Stimulated activated CD4-positive, alpha-beta T cell treated with anti-CD3 and anti-CD28 coated beads, TNF-alpha, amount 100 ng/mL, for 4 hours (primary cell): ENCODE measurements around the gene CFAP69.

Source experiments
- DNase-seq, 3 experiments: peaks; one replicate each; pipeline ENCODE4 v3.0.0-alpha.2; 2020; ENCODE audit warnings: low read depth in 3 of 3

Gene CFAP69, protein sequence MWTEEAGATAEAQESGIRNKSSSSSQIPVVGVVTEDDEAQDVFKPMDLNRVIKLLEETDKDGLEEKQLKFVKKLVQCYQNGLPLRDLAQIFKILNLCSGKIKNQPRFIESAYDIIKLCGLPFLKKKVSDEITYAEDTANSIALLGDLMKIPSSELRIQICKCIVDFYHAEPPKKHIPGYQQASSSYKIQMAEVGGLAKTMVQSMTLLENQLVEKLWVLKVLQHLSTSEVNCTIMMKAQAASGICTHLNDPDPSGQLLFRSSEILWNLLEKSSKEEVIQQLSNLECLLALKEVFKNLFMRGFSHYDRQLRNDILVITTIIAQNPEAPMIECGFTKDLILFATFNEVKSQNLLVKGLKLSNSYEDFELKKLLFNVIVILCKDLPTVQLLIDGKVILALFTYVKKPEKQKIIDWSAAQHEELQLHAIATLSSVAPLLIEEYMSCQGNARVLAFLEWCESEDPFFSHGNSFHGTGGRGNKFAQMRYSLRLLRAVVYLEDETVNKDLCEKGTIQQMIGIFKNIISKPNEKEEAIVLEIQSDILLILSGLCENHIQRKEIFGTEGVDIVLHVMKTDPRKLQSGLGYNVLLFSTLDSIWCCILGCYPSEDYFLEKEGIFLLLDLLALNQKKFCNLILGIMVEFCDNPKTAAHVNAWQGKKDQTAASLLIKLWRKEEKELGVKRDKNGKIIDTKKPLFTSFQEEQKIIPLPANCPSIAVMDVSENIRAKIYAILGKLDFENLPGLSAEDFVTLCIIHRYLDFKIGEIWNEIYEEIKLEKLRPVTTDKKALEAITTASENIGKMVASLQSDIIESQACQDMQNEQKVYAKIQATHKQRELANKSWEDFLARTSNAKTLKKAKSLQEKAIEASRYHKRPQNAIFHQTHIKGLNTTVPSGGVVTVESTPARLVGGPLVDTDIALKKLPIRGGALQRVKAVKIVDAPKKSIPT

DNA sequence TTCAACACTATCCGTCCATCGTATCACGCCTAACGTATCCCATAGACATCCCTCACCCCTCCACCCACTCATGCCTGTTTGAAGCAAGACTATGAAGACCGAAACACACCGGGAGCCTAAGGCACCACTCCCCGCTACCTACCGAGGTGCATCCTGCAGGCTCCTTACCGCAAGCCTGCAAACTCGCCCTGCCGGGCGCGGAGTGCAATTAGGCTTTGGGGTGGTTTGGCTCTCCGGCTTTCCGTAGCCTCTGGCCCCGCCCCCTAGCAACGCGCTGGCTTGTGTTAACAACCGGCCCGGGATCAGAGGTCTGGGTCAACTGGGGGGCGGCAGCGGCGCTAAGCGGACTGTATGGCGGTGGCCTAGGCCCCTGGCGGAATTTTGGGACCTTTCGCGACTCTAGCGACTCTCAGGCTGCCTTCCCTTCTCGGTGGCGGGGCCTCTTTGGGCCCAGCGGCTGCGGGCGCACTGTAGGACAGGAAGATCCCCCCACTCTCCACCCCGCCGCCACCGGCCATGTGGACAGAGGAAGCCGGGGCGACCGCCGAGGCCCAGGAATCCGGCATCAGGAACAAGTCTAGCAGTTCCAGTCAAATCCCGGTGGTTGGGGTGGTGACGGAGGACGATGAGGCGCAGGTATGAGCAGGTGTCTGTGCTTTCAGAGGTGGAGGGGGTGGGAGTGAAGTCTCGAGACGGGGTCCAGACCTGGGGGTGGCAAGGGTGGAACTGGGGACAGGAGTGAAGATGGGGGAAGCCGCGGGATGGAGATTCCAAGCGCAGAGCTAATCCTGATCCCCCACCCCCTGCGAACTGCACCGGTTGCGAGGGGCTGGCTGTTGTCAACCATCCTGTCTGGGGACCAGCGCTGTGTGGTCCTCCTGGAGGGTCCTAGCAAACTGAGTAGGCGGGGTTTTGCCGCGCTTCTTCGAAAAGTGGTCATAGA lies at the start of gene CFAP69:
TSS of gene CFAP69 (plus strand) at position 266 of the 943 bp plus-strand sequence. CDS start at position 517, 251 bp downstream.
- peak; percentile 69 to 86 (median 76) for DNase-seq

DNA sequence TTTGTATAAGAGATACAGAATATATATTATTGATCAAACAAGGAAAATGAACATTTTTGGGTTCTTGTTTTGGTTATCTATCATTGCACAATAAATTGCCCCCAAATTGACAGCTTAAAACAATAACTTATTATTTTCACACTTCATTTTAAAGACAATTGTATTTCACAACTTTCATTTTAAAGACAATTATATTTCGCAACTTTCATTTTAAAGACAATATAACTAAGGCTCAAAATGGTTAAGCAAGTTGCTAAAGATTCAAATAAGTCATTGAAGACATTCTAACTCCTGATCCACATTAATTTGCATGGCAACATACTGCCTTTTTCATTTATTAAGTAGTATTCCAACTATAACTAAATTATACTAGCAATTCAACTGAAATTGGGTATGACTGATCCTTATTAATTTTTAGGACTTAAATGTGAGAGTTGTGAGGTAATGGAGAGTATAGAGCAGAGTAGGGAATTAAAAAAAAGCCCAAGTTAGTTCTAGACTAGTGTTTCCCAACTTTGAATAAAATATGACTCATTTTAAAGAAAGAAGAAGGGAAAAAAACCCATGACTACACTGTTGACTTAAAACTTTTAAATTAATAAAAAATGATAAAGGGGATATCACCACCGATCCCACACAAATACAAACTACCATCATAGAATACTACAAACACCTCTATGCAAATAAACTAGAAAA lies 43.3 kb upstream of the CFAP69 start:
- no peak for DNase-seq

DNA sequence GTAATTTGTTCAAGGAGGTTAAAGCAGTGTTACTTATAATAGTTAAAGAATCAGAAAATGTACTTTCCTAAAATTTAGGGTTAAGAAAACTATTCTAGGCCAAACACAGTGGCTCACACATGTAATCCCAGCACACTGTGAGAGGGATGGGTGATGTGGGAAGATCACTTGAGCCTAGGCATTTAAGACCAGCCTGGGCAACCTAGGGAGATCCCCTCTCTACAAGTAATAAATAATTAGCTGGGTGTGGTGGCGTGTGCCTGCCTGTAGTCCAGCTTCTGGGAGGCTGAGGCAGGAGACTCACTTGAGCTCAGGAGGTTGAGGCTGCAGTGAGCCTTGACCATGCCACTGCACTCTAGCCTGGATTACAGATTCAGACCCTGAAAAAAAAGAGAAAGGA lies 37.0 kb upstream of the CFAP69 start:
- no peak for DNase-seq

DNA sequence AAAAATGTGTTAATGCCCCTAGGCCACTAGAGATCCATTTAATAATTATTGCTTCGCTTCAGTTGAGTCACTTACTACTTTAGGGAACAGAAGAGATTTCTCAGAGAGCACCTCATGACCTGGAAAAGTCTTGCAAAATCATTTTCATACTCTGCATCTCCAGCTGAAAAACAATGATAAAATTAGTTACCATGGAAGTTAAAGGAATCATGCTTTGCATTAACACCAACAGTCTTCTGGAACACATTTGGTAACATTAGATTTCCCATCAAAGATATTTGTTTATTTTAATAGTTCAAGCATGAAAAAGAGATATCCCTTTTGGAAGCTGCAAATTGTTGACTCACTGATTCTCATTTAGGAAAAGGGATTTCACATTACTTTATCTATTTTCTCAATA lies 35.2 kb upstream of the CFAP69 start:
- no peak for DNase-seq

DNA sequence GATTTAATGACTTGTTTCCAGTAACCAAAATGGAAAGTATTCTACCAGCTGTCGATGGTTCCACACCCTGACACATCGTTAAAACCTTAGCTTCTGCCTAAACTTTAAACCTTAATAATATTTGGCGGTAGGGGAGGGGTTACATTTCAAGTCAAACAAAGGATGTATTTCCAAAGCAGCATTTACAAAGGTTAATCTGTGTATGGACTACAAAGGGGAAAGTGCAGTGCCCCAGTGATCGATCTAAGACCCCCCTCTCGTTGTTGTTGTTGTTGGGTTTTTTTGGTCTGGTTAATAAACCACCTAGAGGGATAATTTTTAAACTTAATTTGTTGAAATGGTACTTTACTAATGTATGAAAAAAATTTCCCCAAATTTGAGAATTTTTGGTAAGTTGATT lies 34.5 kb upstream of the CFAP69 start:
- DNase-seq: no peak

DNA sequence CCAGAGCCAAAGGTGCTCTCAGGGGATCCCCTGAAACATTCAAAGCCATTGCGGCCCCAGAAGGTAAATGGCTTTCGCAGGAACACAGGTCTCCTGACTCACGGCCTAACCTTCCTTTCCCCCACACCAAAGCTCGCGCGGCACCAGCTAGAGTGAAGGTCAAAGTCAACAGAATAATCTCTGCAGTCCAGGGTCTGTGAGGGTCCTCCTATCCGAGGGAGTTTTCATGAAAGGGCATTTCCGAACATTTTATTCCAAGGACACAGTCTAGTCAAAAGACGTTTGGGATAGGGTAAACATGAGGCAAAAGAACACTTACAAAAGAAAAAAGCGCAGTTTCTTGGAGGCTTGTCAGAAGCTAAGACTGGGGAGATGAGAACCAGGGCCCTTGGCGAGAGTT lies 34.0 kb upstream of the CFAP69 start:
- DNase-seq: no peak

DNA sequence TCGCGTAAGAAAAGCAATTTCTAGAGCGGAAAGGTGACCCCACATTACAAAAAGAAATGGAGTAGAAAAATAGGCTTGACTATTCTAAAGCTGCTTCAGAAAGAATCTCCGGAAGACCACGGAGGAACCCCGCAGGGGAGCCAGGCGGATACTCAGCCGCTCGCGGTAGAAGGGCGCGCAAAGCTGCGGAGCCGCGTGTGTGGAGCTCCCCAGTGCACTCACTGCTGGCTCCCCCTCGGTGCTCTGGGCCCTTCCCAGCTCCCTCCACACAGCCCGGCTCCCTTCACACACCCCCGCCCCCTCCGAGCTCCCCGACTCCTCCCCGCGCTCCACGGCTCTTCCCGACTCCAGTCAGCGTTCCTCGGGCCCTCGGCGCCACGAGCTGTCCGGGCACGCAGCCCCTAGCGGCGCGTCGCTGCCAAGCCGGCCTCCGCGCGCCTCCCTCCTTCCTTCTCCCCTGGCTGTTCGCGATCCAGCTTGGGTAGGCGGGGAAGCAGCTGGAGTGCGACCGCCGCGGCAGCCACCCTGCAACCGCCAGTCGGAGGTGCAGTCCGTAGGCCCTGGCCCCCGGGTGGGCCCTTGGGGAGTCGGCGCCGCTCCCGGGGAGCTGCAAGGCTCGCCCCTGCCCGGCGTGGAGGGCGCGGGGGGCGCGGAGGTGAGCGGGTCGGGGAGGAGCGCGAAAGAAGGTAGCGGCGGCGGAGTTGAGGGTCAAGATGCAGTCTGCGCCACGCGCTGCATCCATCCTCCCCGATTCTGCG lies 33.4 kb upstream of the CFAP69 start, which contains the start of gene STEAP2:
TSS of gene STEAP2 (plus strand) at position 350 of the 758 bp plus-strand sequence. CDS start 13,343 bp downstream, outside the sequence.
- DNase-seq: no peak

DNA sequence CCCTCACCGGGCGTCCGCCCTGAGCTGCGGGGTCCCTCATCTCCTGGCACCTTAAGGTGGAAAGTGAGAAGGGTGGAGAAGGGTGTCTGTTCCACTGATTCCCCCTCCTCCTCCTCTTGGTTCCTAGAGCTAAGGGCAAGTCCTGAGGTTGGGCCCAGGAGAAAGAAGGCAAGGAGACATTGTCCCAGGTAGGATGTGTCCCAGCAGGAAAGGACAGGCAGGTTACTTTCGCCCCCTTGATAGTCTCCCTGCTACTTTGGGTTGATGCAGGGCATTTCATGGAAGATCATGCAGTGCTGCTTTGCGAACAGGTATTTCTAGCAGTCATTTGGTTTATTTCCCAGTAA lies 32.9 kb upstream of the CFAP69 start:
- no peak for DNase-seq

DNA sequence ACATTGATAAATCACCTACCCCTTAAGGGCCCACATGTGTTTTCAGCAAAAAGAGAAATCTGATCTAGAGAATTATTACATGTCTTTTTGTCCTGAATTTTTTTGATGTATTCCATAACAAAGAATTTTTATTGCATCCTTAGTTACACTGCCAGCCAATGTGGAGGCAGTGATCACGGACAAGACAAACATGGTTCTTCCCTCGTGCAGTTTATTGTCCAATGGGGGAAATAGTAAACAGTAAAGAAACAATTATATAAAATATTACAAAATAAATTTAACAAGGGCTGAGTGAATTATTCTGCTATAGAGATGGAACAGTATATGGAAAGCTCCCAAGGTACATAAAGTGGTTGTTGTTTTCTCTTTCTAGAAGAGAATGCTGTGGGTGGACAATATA lies 31.5 kb upstream of the CFAP69 start:
- no peak for DNase-seq

DNA sequence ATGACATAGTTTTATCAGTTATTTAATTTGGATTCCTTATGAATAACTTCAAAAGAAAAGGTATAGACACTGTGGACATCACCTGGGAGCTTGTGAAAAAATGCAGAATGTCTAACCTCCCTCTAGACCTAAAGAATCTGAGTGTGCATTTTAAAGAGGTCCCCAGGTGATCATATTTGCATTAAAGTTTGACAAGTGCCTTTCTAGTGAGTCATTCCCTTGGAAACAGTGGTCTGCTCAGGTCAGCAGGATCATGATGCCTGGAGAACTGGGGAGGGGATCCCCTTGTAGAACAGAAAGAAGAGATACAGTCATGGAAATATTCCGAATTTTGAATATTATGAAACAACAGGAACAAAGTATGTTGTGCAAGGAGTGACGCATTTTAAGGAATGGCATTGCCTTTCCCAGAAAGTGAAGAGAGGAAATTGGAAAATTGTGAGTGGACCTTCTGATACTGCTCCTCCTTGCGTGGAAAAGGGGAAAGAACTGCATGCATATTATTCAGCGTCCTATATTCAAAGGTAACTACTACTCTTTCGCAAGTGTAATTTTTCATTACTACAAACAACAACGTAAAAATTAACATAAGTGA lies 28.8 kb upstream of the CFAP69 start:
- no peak for DNase-seq

DNA sequence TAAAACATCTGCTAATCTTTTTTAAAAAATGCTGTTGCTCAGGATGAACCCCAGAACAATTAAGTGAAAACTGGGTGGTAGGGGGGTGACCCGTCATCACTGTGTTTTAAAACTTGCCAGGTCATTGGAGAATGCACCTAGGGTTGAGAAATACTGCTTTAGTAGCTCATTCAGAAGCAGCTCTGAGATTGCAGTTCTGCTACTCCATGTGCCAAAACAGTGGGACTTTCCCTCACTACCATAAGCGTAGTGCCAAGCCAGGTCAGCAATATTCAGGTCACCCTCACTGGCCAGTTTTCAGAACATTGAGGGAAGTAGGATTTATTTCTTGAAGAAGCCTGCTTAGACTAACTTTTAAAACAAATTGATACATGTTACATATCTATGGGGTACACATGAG lies 28.2 kb upstream of the CFAP69 start:
- DNase-seq: no peak

DNA sequence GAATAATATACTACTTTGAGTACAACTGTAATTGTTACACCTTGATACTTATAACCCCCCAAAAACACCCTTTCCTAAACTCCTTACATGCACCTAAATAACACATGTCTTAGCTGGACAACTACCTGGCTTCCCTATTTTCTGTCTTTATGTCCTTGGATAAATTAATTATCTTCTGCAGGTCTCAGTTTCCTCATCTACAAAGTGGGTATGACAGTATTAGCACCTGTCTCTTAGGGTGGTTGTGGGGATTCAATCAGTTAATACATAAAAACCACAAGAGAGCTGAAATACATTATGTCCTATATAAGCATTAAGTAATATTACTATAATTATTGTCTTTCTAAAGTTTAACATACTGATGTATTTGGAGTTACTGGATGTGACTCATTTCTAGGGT lies 22.6 kb upstream of the CFAP69 start:
- no peak for DNase-seq

DNA sequence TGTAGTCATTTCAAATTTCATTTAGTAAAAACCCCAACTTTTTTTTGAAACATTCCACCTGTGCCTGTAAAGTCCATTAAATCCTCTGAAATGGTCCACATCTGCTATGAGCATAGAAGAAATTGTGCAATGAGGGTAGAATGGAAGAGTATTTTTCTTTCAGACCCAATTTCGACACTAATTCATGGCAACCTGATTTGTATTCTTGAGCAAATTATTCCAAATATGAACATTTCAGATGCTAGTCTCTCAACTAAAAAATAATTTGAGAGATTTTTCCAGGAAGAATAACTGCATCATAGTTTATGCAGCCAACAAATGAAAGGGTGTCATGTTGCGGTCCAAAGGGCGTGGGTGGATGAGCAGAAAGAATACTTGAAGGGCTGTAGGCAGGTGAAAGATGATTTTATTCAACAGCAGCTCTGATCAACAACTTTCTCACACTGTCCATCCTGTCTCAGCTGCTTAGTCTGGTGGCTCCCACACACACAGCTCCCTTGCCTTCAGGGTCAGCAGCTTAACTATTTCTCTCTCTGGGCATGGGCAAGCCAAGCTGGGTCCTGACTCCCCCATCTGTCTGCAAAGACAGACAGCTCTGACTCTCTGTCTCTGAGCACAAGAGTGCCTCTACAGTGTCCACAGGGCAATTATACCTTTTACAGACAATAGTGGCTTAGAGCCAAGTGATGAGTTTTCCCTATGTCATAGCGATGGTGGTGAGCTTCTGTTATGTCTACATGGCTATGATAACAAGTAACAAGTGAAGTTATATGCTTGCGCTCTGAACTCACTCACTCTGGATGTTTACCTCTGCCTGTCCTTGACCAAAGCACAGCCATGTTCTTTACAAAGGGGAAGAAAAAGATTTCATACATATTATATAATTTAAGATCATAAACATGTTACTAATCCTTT lies 21.9 kb upstream of the CFAP69 start:
- no peak for DNase-seq

DNA sequence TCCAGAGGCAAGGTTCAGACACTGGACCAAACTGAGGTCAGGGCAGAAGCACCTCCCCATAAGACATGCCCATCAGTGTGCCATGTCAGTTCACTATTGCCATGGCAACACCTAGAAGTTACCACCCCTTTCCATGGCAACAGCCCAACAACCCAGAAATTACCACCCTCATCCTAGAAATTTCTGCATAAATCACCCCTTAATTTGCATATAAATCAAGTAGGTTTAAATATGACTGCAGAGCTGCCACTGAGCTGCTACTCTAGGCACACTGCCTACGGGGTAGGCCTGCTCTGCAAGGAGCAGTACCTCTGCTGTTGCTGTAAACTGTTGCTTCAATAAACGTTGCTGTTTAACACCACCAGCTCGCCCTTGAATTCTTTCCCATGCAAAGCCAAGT lies 20.8 kb upstream of the CFAP69 start:
- no peak for DNase-seq

DNA sequence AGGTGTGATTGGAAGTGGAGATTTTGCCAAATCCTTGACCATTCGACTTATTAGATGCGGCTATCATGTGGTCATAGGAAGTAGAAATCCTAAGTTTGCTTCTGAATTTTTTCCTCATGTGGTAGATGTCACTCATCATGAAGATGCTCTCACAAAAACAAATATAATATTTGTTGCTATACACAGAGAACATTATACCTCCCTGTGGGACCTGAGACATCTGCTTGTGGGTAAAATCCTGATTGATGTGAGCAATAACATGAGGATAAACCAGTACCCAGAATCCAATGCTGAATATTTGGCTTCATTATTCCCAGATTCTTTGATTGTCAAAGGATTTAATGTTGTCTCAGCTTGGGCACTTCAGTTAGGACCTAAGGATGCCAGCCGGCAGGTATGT lies 19.8 kb upstream of the CFAP69 start:
- no peak for DNase-seq

DNA sequence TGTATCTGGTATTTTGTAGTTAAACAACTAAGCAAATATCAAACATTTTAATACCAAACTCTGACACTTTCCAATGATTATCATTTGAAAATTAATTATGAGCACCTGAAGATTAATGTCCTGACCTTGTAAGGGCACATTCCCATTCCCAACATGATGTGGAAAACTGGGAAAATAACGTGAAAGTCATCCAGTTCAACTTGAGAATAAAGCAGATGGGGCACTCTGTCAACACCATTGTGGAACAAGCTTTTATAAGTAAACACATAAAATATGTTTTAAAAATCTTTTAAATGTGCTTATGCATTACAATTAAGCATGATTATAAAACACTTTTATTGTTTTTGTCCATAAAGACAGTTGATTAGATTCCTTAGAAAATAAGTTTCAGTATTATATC lies 19.4 kb upstream of the CFAP69 start:
- DNase-seq: no peak

DNA sequence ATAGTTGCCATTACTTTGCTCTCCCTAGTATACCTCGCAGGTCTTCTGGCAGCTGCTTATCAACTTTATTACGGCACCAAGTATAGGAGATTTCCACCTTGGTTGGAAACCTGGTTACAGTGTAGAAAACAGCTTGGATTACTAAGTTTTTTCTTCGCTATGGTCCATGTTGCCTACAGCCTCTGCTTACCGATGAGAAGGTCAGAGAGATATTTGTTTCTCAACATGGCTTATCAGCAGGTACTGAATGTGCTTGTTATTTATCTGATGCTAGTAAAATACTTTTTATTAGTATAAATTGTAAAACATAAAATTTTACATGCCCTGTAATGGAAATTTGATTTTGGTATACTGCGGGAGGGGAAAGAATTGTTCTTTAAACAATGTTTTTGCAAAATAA lies 17.7 kb upstream of the CFAP69 start:
- no peak for DNase-seq

DNA sequence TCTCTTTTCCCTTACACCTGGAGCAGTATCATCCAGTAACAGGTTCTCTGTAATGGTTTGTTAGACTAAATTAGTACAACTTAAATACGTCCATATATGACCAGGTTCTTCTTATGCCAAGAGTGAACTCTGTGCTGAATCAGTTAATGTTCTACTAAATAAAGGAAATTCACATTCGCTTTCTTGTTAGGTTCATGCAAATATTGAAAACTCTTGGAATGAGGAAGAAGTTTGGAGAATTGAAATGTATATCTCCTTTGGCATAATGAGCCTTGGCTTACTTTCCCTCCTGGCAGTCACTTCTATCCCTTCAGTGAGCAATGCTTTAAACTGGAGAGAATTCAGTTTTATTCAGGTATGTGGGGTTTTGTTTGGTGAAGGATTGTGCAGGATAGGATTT lies 15.3 kb upstream of the CFAP69 start:
- DNase-seq: no peak

DNA sequence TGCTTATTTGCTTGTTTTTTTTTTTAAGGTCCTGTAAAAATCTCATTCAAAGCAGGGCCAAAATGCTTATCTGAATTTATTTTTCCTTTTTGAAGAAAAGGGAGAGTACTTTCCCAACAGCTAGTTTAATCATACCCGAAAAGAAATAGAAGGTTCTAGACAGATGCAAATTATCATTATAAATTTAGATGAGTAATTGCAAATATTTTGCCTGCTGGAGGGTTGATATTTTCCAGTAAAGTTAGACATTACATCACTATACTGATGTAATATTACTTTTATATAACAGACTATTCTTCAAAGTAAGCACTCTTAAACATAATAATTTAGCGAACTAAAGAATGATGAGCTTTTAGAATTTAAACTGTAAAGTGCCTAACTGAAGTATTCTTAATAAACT lies 14.1 kb upstream of the CFAP69 start:
- DNase-seq: no peak
